ENCODE measurements around the gene GLIS1.

DNA sequence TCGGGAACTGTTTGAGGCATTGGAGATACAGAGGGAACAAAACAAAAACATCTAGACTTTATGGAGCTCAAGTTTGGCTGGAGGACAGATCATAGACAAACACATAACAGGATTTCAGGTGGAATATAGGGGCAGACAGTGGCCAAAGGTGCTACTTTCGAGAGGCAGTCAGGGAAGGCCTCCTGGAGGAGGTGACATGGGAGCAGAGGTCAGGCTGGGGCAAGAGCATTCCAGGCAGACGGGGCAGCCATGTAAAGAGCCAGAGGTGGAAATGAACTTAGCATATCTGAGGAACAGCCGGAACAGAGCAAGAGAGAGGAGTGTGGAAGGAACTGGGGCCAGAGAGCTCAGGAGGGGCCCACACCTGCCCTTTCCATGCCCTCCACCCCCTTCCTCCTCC, 157.5 kb downstream of the GLIS1 start:
- TF ChIP-seq, protein P1, sequence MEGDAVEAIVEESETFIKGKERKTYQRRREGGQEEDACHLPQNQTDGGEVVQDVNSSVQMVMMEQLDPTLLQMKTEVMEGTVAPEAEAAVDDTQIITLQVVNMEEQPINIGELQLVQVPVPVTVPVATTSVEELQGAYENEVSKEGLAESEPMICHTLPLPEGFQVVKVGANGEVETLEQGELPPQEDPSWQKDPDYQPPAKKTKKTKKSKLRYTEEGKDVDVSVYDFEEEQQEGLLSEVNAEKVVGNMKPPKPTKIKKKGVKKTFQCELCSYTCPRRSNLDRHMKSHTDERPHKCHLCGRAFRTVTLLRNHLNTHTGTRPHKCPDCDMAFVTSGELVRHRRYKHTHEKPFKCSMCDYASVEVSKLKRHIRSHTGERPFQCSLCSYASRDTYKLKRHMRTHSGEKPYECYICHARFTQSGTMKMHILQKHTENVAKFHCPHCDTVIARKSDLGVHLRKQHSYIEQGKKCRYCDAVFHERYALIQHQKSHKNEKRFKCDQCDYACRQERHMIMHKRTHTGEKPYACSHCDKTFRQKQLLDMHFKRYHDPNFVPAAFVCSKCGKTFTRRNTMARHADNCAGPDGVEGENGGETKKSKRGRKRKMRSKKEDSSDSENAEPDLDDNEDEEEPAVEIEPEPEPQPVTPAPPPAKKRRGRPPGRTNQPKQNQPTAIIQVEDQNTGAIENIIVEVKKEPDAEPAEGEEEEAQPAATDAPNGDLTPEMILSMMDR (IDR thresholded peaks at IDR 0.05; ENCODE audit: poor library complexity, severe bottlenecking) = no peak
- TF ChIP-seq RAD21 (conservative IDR thresholded peaks at IDR 0.05) (no peak), POLR2AphosphoS5 (IDR thresholded peaks at IDR 0.05) (no peak), MXI1 (conservative IDR thresholded peaks at IDR 0.05; ENCODE audit: poor library complexity, severe bottlenecking) (no peak)

Data from neural cell (in vitro differentiated cells).